Hematopoietic multipotent progenitor cell treated with erythropoietin and hydrocortisone succinate and interleukin-3 and kit ligand, for 17 days (in vitro differentiated cells): ENCODE measurements around the gene XCL1.
"Not testable (repeated sequence)": the region's sequence is repeated elsewhere in the genome, so short reads cannot be mapped to it uniquely, and the experiment has no call there.

Experiments used
- DNase-seq: peaks from one replicate; pipeline ENCODE4 v3.0.0-alpha.2; 2015; ENCODE audit warnings: low spot score

The XCL1 gene

GRCh38 chr1:168567568-168567967 is 8.8 kb upstream of the XCL1 start:
- DNase-seq = no peak

GRCh38 chr1:168568346-168568745 is 8.1 kb upstream of the XCL1 start:
- no peak for DNase-seq

GRCh38 chr1:168570652-168571051 is 5.8 kb upstream of the XCL1 start:
- no peak for DNase-seq

- no peak for DNase-seq
Measured at GRCh38 chr1:168572633-168573032, 3.8 kb upstream of the XCL1 start.

GRCh38 chr1:168574234-168574633 is 2.2 kb upstream of the XCL1 start:
- DNase-seq = not testable (repeated sequence)

- not testable (repeated sequence) for DNase-seq
Measured at GRCh38 chr1:168578531-168579185, 2.3 kb downstream of the XCL1 start.

- DNase-seq = not testable (repeated sequence)
Measured at GRCh38 chr1:168580290-168580689, 3.9 kb downstream of the XCL1 start.

GRCh38 chr1:168580991-168581390 is 4.6 kb downstream of the XCL1 start:
- not testable (repeated sequence) for DNase-seq

- no peak for DNase-seq
Measured at GRCh38 chr1:168581817-168582572, 5.6 kb downstream of the XCL1 start.

GRCh38 chr1:168582688-168583336 is 6.4 kb downstream of the XCL1 start:
- DNase-seq = no peak

- DNase-seq = no peak
Measured at GRCh38 chr1:168583571-168583970, 7.2 kb downstream of the XCL1 start.

GRCh38 chr1:168585191-168585590 is 8.8 kb downstream of the XCL1 start:
- no peak for DNase-seq

- no peak for DNase-seq
Measured at GRCh38 chr1:168585937-168586336, 9.5 kb downstream of the XCL1 start.

- no peak for DNase-seq
Measured at GRCh38 chr1:168589167-168589566, 12.8 kb downstream of the XCL1 start.

GRCh38 chr1:168591066-168591465 is 14.7 kb downstream of the XCL1 start:
- no peak for DNase-seq

GRCh38 chr1:168591641-168592250 is 15.3 kb downstream of the XCL1 start:
- no peak for DNase-seq

GRCh38 chr1:168595403-168595802 is 19.0 kb downstream of the XCL1 start:
- not testable (repeated sequence) for DNase-seq

- DNase-seq = no peak
Measured at GRCh38 chr1:168598125-168598524, 21.7 kb downstream of the XCL1 start.

GRCh38 chr1:168598892-168599291 is 22.5 kb downstream of the XCL1 start:
- DNase-seq = no peak

GRCh38 chr1:168599641-168600040 is 23.2 kb downstream of the XCL1 start:
- DNase-seq = no peak

- DNase-seq = no peak
Measured at GRCh38 chr1:168601051-168601450, 24.6 kb downstream of the XCL1 start.

GRCh38 chr1:168603501-168604110 is 27.2 kb downstream of the XCL1 start:
- DNase-seq = peak; percentile 14
